Caco-2 (cell line): ENCODE measurements around the gene C16orf78. TPM values are rescaled to one million over a fixed set of nuclear protein-coding genes. Genes with fewer than 3 reads are reported as not detected.

Experiments
- BruUV-seq: library from RNA; stranded (reverse); fragments of 400-500 nt; replicated peaks from 2 replicates; lab custom pipeline; 2021; lab: Mats Ljungman, UMichigan
- CTCF ChIA-PET: fragments of 300-600 bp; sonication (Branson Sonifier 250); formaldehyde crosslinking; loops from one replicate; lab custom pipeline; 2022; ENCODE audit warnings: antibody characterized with exemption; lab: Charles Lee
- POLR2A ChIA-PET: fragments of 300-600 bp; sonication (Branson Sonifier 250); formaldehyde crosslinking; loops from one replicate; lab custom pipeline; 2022; ENCODE audit warnings: antibody characterized with exemption; lab: Charles Lee
- DNase-seq, 2 experiments: peaks; one replicate each; pipeline versions ENCODE4 v3.0.0 to v3.0.0-alpha.2; 2020 to 2022
- H3K27me3 ChIP-seq: replicated peaks from 2 replicates; pipeline ENCODE4 v1.6.0; 2011; ENCODE audit warnings: low read length; ENCODE audit not compliant: control insufficient read depth, insufficient read depth
- H3K36me3 ChIP-seq: 2 replicates; pipeline ENCODE4 v1.5.1; 2011; ENCODE audit warnings: low read length; ENCODE audit not compliant: control insufficient read depth, insufficient read depth
- H3K4me1 ChIP-seq: fragments of 250-450 bp; sonication (Bioruptor Pico); 2 replicates; pipeline ENCODE4 v1.5.1; 2020; ENCODE audit warnings: mild to moderate bottlenecking
- H3K4me3 ChIP-seq: 2 replicates; pipeline ENCODE4 v1.5.1; 2011; ENCODE audit warnings: low read depth, mild to moderate bottlenecking, control low read depth, low read length
- H3K9me3 ChIP-seq: fragments of 250-450 bp; sonication (Bioruptor Pico); 2 replicates; pipeline ENCODE4 v1.5.1; 2020; ENCODE audit warnings: mild to moderate bottlenecking, moderate library complexity
- H3K27ac Mint-ChIP-seq: one replicate; pipeline ENCODE4 v1.8.0; 2022; ENCODE audit warnings: mixed read lengths; ENCODE audit not compliant: unreplicated experiment
- H3K27me3 Mint-ChIP-seq: one replicate; pipeline ENCODE4 v1.8.0; 2022; ENCODE audit warnings: mixed read lengths; ENCODE audit not compliant: insufficient read depth, unreplicated experiment
- H3K36me3 Mint-ChIP-seq: one replicate; pipeline ENCODE4 v1.8.0; 2022; ENCODE audit warnings: mild to moderate bottlenecking, mixed read lengths; ENCODE audit not compliant: insufficient read depth, unreplicated experiment
- H3K4me1 Mint-ChIP-seq: one replicate; pipeline ENCODE4 v1.8.0; 2022; ENCODE audit warnings: low read depth, mixed read lengths; ENCODE audit not compliant: unreplicated experiment
- H3K4me3 Mint-ChIP-seq: one replicate; pipeline ENCODE4 v1.8.0; 2022; ENCODE audit warnings: mild to moderate bottlenecking, moderate library complexity, mixed read lengths; ENCODE audit not compliant: unreplicated experiment
- H3K9me3 Mint-ChIP-seq: one replicate; pipeline ENCODE4 v1.8.0; 2022; ENCODE audit warnings: mixed read lengths; ENCODE audit not compliant: unreplicated experiment
- CTCF ChIP-seq, 2 experiments: fragments of 200-600 bp in 1 of 2; IDR thresholded peaks; 1 replicate in 1 of 2; 2 replicates in 1 of 2; pipeline versions ENCODE4 v1.5.1 to v1.8.0; 2011 to 2022; ENCODE audit warnings: antibody characterized with exemption in 1 of 2, control low read depth in 1 of 2, inconsistent platforms in 1 of 2, low read depth in 1 of 2, low read length in 1 of 2, mild to moderate bottlenecking in 1 of 2, moderate library complexity in 1 of 2; ENCODE audit not compliant: insufficient read depth in 1 of 2, severe bottlenecking in 1 of 2, unreplicated experiment in 1 of 2
- intact Hi-C: fragments of 100-400 bp; cut with micrococcal nuclease; formaldehyde crosslinking; loops from one replicate; pipeline ENCODE4 v1.10.0; 2022; ENCODE audit not compliant: unreplicated experiment
- total RNA-seq: library from RNA; stranded (reverse); gene quantifications from 2 replicates; pipeline ENCODE4 v1.2.3, GENCODE V29; 2022

C16orf78 gene
- total RNA-seq, 1 experiment from 2014 or later: not detected

- CTCF ChIA-PET: interaction anchor here (1.1 kb wide), 1 partner anchor 8 kb away, joined by 3 read pairs; no protein-coding TSS in a partner anchor
- H3K4me1 ChIP-seq: no peaks in the 10 kb centered on the region
- intact Hi-C loops: no loop called here
- no peaks in the 10 kb centered on the region; the same call in 1 of the 2 replicates for H3K27me3 ChIP-seq
- no peak overlapping the region for H3K4me3 ChIP-seq
- no peak for DNase-seq
- no peaks in the 10 kb centered on the region for H3K9me3 ChIP-seq
- Mint-ChIP-seq H3K4me3 (no peak overlapping the region), H3K36me3 (no peaks in the 10 kb centered on the region), H3K27ac (no peak overlapping the region), H3K27me3 (peaks cover 20% of the 10 kb centered on the region), H3K9me3 (no peaks in the 10 kb centered on the region), H3K4me1 (no peaks in the 10 kb centered on the region)
- POLR2A ChIA-PET: no interaction called here
- no peak for TF ChIP-seq CTCF (IDR thresholded peaks at IDR 0.05; ENCODE audit: insufficient read depth in 1 of 2, low read depth in 1 of 2, low read length in 1 of 2, severe bottlenecking in 1 of 2, unreplicated experiment in 1 of 2)
- H3K36me3 ChIP-seq: no peaks in the 10 kb centered on the region
- BruUV-seq: no TSS peak
Observed at GRCh38 chr16:49341706-49342105, 31.9 kb upstream of the C16orf78 start.

DNA sequence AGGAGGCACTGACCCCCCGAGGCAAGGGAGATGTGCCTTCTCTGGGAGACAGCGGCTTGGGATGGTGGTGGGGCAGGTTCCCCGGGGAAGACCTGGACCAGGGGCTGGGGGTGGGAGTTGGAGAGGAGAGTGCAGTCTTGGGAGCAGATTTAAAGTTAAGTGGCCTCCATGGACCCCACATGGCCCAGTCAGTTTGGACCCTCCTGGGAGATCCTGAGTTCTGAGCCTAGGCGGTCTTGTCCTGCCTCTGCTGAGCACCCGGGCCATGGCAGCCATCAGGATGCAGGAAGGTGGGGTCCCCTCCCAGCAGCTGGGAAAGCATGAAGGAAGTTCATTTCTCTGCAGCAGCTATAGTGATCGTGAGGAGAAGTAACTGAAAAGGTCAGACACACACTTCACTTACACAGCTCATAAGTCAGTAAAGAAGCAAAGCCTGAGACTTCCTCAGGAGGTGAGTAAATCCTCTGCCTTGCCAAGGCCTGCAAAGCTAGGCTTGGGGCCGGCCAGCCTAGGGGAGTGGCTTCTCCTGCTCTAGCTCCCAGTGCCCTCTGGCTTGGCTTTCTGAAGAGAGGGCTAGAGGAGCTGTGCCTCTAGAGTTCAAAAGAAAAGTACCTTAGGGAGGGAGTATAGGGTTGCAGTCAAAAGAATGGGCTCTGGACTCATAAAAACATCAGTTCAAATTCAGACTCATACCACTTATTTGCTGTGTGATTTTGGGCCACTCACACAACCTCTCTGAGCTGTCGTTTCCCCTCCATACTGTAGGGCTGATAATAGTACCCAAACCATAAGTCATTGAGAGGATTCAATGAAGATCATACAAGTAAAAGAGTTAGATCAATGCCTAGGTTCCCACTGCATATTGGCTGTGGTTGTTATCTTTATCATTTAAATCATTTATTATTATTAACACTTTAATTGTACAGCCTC, 31.0 kb upstream of the C16orf78 start:
- Mint-ChIP-seq H3K36me3 (no peaks in the 10 kb centered on the region), H3K27ac (no peak overlapping the region), H3K27me3 (peaks cover 20% of the 10 kb centered on the region), H3K4me1 (no peaks in the 10 kb centered on the region), H3K9me3 (no peaks in the 10 kb centered on the region), H3K4me3 (no peak overlapping the region)
- no peaks in the 10 kb centered on the region for H3K4me1 ChIP-seq
- H3K9me3 ChIP-seq: no peaks in the 10 kb centered on the region
- H3K36me3 ChIP-seq: no peaks in the 10 kb centered on the region
- DNase-seq: no peak
- H3K27me3 ChIP-seq: no peaks in the 10 kb centered on the region; the same call in 1 of the 2 replicates
- intact Hi-C loops: no loop called here
- no peak overlapping the region for H3K4me3 ChIP-seq
- ChIA-PET POLR2A (no interaction called here), CTCF (interaction anchor here (0.6 to 0.7 kb wide), 2 partner anchors 125 to 474 kb away, joined by 3 read pairs; no protein-coding TSS in a partner anchor)
- no peak for TF ChIP-seq CTCF (IDR thresholded peaks at IDR 0.05; ENCODE audit: insufficient read depth in 1 of 2, low read depth in 1 of 2, low read length in 1 of 2, severe bottlenecking in 1 of 2, unreplicated experiment in 1 of 2)
- BruUV-seq: no TSS peak

- no peaks in the 10 kb centered on the region for H3K4me1 ChIP-seq
- no peak for DNase-seq
- Mint-ChIP-seq H3K27me3 (peaks cover 19% of the 10 kb centered on the region), H3K4me3 (no peak overlapping the region), H3K36me3 (no peaks in the 10 kb centered on the region), H3K4me1 (no peaks in the 10 kb centered on the region), H3K27ac (no peak overlapping the region), H3K9me3 (no peaks in the 10 kb centered on the region)
- POLR2A ChIA-PET: no interaction called here
- CTCF ChIA-PET: interaction anchor here (0.6 to 0.7 kb wide), 2 partner anchors 126 to 475 kb away, joined by 3 read pairs; no protein-coding TSS in a partner anchor
- no TSS peak for BruUV-seq
- TF ChIP-seq CTCF (IDR thresholded peaks at IDR 0.05; ENCODE audit: insufficient read depth in 1 of 2, low read depth in 1 of 2, low read length in 1 of 2, severe bottlenecking in 1 of 2, unreplicated experiment in 1 of 2): no peak
- no peaks in the 10 kb centered on the region for H3K9me3 ChIP-seq
- H3K36me3 ChIP-seq: no peaks in the 10 kb centered on the region
- H3K4me3 ChIP-seq: no peak overlapping the region
- H3K27me3 ChIP-seq: no peaks in the 10 kb centered on the region
- intact Hi-C loops: no loop called here
Observed at GRCh38 chr16:49343291-49343690, 30.3 kb upstream of the C16orf78 start.
